Amniotic epithelial cell (primary cell): Measurements from ENCODE around the gene CHD9.
"Not testable (repeated sequence)": the region's sequence is repeated elsewhere in the genome, so short reads cannot be mapped to it uniquely, and the experiment has no call there.

ENCODE experiments used
- DNase-seq: peaks from one replicate; pipeline ENCODE4 v3.0.0-alpha.2; 2010; ENCODE audit warnings: low read depth

Gene CHD9

GRCh38 chr16:53207810-53208752 is 153.3 kb downstream of the CHD9 start:
- peak; percentile 88 for DNase-seq

GRCh38 chr16:53209429-53209828 is 154.6 kb downstream of the CHD9 start:
- no peak for DNase-seq

- no peak for DNase-seq
Measured at GRCh38 chr16:53209877-53210276, 155.1 kb downstream of the CHD9 start.

GRCh38 chr16:53211253-53211652 is 156.5 kb downstream of the CHD9 start:
- DNase-seq, result no peak

- DNase-seq, result no peak
Measured at GRCh38 chr16:53212893-53213223, 158.1 kb downstream of the CHD9 start.

GRCh38 chr16:53213542-53213941 is 158.8 kb downstream of the CHD9 start:
- no peak for DNase-seq

GRCh38 chr16:53216798-53217197 is 162.0 kb downstream of the CHD9 start:
- DNase-seq, result no peak

GRCh38 chr16:53219371-53219770 is 164.6 kb downstream of the CHD9 start:
- DNase-seq, result no peak

- DNase-seq, result peak; percentile 49
Measured at GRCh38 chr16:53219795-53220454, 165.1 kb downstream of the CHD9 start.

- DNase-seq, result peak; percentile 55
Measured at GRCh38 chr16:53220585-53220984, 165.8 kb downstream of the CHD9 start.

GRCh38 chr16:53224951-53225533 is 170.3 kb downstream of the CHD9 start:
- DNase-seq, result no peak

GRCh38 chr16:53232826-53233529 is 178.2 kb downstream of the CHD9 start:
- no peak for DNase-seq

- no peak for DNase-seq
Measured at GRCh38 chr16:53234836-53235235, 180.0 kb downstream of the CHD9 start.

- peak; percentile 27 for DNase-seq
Measured at GRCh38 chr16:53235851-53236250, 181.1 kb downstream of the CHD9 start.

GRCh38 chr16:53249331-53249730 is 194.5 kb downstream of the CHD9 start:
- DNase-seq, result no peak

GRCh38 chr16:53257001-53257400 is 202.2 kb downstream of the CHD9 start:
- peak; percentile 67 for DNase-seq

- DNase-seq, result no peak
Measured at GRCh38 chr16:53258809-53259208, 204.0 kb downstream of the CHD9 start.

- DNase-seq, result no peak
Measured at GRCh38 chr16:53261276-53261675, 206.5 kb downstream of the CHD9 start.

- DNase-seq, result no peak
Measured at GRCh38 chr16:53262645-53263044, 207.9 kb downstream of the CHD9 start.

GRCh38 chr16:53266156-53266555 is 211.4 kb downstream of the CHD9 start:
- no peak for DNase-seq

GRCh38 chr16:53278498-53278897 is 223.7 kb downstream of the CHD9 start:
- DNase-seq, result not testable (repeated sequence)

GRCh38 chr16:53281280-53281679 is 226.5 kb downstream of the CHD9 start:
- DNase-seq, result no peak
